Stimulated activated CD8-positive, alpha-beta memory T cell treated with anti-CD3 and anti-CD28 coated beads, Interleukin-15, amount 100 ng/mL, for 4 hours (primary cell): ENCODE measurements around the gene CGB7.
"Not testable (repeated sequence)": the region's sequence is repeated elsewhere in the genome, so short reads cannot be mapped to it uniquely, and the experiment has no call there.

Source experiments
- DNase-seq, 2 donors: peaks; one replicate each; pipeline ENCODE4 v3.0.0-alpha.2; 2020; ENCODE audit warnings: low read depth in 2 of 2

The CGB7 gene

GRCh38 chr19:49073514-49074378, 16.2 kb upstream of the CGB7 start:
- DNase-seq = no peak

- no peak for DNase-seq
Observed at GRCh38 chr19:49071860-49072547, 14.5 kb upstream of the CGB7 start.

- no peak for DNase-seq
Observed at GRCh38 chr19:49070416-49070815, 12.9 kb upstream of the CGB7 start.

DNA sequence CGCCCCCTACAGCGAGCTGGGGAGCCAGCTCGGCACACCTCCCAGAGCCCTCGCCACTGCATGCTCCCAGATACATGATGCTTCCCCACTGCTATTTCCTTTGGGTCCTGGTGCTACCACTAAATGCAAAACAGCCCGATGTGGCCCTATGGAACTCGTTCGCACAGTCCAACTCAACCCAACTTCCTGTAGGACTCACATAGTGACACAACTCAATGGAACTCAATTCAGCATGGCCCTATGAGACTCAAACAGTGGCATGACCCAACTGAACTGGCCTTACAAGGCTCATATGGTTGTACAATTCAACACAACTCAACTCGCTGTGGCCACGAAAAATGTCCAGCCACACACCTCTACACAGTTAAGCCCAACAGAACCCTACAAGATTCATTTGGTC, 11.5 kb upstream of the CGB7 start:
- DNase-seq = no peak

DNA sequence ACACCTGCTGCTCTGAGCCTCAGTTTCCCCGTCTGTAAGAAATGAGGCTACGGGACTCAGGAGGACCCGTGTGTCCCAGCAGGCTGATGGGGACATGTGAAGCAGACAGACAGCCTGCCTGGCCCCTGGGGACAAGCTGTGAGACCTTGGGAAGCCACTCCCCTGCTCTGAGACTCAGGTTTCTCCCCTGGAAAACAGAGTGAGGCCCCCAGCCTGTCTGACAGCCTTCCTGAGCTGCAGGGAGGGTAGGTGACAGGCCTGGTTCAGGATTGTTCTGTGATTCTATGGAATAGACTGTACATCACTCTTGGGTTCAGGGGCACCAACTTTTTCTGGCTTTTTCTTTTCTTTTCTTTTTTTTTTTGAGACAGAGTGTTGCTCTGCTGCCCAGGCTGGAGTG, 10.0 kb upstream of the CGB7 start:
- no peak for DNase-seq

- no peak for DNase-seq
Observed at GRCh38 chr19:49065905-49066512, 8.5 kb upstream of the CGB7 start.

DNA sequence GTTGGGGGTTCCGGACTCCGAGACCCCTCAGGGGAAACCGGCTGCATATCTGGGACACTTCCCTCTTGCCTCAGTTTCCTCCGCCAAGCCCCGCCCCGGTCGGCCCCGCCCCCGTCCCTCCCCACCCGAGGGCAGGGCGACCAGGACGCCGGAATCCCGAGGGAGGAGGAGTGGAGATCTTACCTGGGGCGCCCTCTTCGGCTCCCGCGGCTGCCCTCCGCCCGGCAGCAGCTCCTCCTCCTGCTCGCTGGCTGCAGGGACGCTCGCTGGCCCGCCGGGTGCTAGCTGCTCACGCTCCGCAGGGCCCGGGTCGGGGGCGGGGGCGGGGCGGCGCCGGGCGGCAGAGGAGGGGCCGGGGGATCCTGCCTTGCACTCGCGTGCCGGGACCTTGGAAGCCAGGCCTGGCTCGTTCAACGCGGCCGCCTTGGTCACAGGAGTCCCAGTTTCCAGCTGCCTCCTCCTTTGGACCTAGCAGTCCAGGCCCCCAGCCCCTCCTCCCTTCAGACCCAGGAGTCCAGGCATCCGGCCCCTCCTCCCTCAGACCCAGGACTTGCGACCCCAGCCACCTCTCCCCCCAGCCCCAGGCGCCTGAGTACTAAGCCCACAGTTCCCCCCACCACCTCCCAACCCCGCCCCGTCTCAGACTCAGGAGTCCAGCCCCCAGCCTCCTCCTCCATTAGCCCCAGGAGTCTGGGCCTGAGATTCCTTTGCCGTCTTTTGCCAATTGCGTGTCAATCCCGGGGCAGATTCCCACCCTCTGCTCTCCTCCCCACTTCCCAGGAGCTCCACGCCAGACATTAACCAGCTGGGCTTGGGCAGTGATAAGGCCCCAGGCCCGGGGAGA, 7.4 kb upstream of the CGB7 start, which contains the start of gene NTF4:
TSS of gene NTF4 (minus strand) at position 51 of the 844 bp plus-strand sequence. CDS start 2,821 bp downstream, outside the sequence.
- DNase-seq = no peak

DNA sequence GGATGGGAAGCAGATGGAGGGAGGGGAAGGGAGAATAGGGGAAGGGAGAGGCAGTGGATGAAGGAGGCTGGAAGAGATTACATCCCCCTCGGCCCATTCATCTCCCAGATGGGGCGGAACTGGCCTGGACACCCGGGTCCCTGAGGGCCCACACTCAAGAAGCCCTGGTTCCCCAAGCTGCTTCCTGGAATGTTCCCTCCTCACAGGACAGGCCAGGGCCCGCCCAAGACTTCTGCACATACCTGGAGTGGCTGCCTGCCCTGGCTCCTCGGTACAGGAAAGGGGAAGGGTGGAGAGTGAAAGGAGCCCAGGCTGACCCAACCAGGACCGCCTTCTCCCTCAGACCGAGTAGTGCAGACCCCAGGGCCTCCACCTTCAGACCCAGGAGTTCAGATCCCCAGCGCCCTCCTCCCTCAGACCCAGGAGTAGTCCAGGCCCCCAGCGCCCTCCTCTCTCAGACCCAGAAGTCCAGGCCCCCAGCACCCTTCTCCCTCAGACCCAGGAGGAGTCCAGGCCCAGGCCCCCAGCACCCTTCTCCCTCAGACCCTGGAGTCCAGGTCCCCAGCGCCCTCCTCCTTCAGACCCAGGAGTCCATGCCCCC, 6.6 kb upstream of the CGB7 start:
- no peak for DNase-seq

- no peak for DNase-seq
Observed at GRCh38 chr19:49061445-49061844, 3.9 kb upstream of the CGB7 start.

DNA sequence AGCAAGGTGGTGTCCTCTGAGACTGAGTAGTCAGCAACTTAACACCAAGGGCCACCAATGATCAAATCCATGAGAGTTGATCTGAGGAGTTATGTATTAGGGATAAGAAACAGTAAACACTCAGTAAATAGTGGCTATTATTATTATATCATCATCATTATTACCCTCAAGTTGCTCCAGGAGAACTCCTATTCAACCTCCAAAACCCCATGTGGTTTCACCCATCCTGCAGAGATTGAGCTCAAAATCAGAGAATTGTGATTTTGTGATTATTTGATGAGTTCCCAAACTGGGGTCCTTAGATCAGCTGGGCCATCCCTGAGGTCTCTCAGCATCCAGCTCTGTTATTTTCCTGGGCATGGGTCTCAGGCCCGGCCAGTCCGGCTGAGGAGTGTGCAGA, 3.5 kb upstream of the CGB7 start:
- no peak for DNase-seq

DNA sequence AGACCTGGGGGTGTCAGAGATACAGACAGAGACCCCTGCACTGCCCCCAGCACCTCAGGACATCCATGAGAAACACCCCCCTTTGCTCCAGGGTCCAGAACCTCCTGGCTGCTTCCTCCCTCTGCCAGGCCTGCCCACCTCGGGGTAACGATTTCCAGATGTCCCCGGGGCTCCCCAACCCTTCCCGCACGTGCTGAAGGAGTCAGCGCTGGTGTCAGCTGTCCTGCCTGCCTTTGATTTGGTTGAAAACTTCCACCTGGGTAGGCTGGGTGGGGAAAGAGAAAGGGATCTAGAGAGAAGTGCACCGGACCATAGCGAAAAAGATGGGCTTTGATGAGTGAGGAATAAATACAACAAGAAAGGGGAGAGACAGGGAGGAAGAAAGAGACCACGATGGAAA, 1.5 kb upstream of the CGB7 start:
- no peak for DNase-seq

- DNase-seq = no peak
Observed at GRCh38 chr19:49058562-49058961, 1.0 kb upstream of the CGB7 start.

DNA sequence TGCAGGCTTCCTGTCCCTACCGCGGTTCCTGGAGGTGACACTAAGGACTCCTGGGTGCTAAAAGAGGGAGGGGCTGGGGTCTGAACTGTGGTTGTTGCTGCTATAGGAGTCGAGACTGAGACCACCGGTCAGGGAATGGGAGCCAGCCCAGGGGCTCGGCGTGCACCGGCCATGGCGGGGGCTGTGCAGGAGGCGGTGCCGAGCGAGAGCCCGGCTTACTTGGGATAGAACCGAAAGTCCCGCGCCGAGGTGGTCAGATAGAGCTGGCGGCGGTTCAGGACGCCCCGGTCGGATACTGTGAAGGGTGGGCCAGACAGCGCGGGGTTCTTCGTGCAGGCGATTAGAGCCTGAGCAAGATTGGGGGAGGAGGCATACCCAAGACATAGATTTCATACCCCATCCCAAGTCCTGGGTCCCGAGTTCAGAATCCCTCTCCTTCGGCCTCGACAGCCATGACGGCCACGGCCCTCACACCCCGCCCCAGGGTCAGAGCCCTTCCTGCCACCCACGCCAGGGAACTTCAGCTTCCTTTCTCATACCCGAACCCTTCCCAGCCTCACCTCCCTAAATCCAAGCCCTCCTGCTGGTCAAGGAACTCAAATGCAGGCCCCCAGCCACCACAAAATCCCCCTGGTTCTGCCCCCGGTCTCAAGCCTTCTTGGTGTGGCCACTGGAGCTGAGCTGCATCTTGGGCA, 500 bp downstream of the CGB7 start:
- not testable (repeated sequence) for DNase-seq

DNA sequence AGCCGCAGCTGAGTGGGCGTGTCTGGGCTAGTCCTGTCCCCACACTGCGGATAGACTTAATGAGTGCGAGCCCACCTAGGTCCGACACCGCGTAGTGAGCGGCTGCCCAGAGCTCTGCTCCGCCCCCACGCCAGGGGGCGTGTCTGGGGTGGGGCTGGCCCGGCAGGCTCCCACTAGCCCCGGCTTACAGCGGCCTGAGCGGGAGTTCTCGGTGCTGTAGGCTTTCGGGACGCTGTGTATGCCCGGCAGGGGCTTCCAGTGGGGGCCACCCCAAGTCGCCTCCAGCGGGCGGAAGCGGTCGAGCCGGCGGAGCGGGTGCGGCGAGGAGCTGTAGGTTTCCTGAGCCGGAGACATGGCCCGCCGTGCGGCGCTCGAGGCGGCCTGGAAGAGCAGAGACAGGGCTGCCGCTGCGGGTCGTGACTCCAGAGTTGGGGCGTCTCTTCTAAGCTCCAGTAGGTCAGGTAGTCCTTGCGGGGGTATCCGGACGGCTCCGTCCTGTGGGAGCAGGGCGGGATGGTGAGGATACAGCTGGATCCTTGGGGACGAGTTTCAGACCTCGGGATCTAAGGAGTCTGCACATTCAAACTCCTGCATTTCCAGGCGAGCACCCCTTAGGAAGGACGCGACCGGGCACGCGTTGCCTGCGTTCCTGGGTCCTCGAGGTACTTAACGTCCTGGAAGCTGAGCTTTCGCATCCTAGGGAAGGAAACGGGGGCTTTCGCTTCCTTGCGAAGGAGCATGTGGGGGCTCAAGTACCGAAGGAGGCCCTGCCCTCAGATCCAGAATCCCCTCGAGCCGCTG, 1.2 kb downstream of the CGB7 start:
- DNase-seq = peak; percentile 17 to 19

GRCh38 chr19:49050376-49051033, 7.0 kb downstream of the CGB7 start:
- DNase-seq = not testable (repeated sequence)

- DNase-seq = not testable (repeated sequence)
Observed at GRCh38 chr19:49049834-49050233, 7.7 kb downstream of the CGB7 start.

DNA sequence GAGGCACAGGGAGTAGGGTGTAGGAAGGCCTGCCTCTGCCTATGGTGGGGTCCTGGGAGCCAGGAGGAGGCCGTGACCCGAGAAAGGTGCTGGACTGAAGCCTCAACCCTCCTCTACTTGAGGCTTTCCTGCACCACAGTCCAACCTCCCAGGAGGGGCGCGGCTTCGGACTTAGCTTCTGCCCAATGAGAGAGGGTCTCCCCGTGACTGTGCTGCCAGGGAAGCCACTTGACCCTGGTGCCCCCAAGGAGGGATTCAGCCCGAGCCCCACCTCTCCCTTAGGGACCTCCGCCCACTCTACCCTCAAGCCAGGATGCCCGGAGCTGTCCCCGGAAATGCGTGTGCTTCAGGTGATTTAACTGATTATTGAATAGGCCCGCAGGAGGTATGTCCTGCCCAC, 8.5 kb downstream of the CGB7 start, which contains the start of gene CGB8:
TSS of gene CGB8 (minus strand) at position 101 of the 400 bp plus-strand sequence. CDS start 372 bp downstream, outside the sequence.
- DNase-seq = not testable (repeated sequence)

DNA sequence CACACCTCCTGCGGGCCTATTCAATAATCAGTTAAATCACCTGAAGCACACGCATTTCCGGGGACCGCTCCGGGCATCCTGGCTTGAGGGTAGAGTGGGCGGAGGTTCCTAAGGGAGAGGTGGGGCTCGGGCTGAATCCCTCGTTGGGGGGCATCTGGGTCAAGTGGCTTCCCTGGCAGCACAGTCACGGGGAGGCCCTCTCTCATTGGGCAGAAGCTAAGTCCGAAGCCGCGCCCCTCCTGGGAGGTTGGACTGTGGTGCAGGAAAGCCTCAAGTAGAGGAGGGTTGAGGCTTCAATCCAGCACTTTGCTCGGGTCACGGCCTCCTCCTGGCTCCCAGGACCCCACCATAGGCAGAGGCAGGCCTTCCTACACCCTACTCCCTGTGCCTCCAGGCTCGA, 14.0 kb downstream of the CGB7 start, which contains the start of gene CGB5:
TSS of gene CGB5 (plus strand) at position 301 of the 400 bp plus-strand sequence. CDS start 362 bp downstream, outside the sequence.
- not testable (repeated sequence) for DNase-seq

- not testable (repeated sequence) for DNase-seq
Observed at GRCh38 chr19:49042666-49043065, 14.9 kb downstream of the CGB7 start.
